ENCODE data around the gene PTRH2.

The PTRH2 gene

GRCh38 chr17:59699218-59699617, 8.0 kb downstream of the PTRH2 start:
- Mint-ChIP-seq H3K36me3 (ENCODE audit: low read depth) (peaks cover 80% of the 10 kb centered on the region), H3K4me1 (peaks cover 63% of the 10 kb centered on the region), H3K9me3 (no peaks in the 10 kb centered on the region), H3K4me3 (peak overlapping the region; percentile 19), H3K27ac (peak overlapping the region; percentile 44), H3K27me3 (no peaks in the 10 kb centered on the region)
- DNase-seq (no peak), ATAC-seq (no peak)

- Mint-ChIP-seq H3K4me1 (peaks cover 52% of the 10 kb centered on the region), H3K36me3 (ENCODE audit: low read depth) (peaks cover 75% of the 10 kb centered on the region), H3K9me3 (no peaks in the 10 kb centered on the region), H3K27me3 (no peaks in the 10 kb centered on the region), H3K27ac (peak overlapping the region; percentile 44), H3K4me3 (no peak overlapping the region)
- DNase-seq (no peak), ATAC-seq (no peak)
These were observed 9.1 kb downstream of the PTRH2 start for GRCh38 chr17:59698143-59698542.

GRCh38 chr17:59696682-59697277, 10.4 kb downstream of the PTRH2 start:
- H3K4me3 Mint-ChIP-seq: no peak overlapping the region
- peaks cover 46% of the 10 kb centered on the region for H3K4me1 Mint-ChIP-seq
- peaks cover 67% of the 10 kb centered on the region for H3K36me3 Mint-ChIP-seq (ENCODE audit: low read depth)

GRCh38 chr17:59695945-59696681, 11.1 kb downstream of the PTRH2 start:
- Mint-ChIP-seq H3K27ac (peak overlapping the region; percentile 27), H3K36me3 (ENCODE audit: low read depth) (peaks cover 70% of the 10 kb centered on the region), H3K27me3 (no peaks in the 10 kb centered on the region), H3K4me3 (no peak overlapping the region), H3K9me3 (no peaks in the 10 kb centered on the region), H3K4me1 (peaks cover 44% of the 10 kb centered on the region)
- DNase-seq (no peak), ATAC-seq (no peak)

More at GRCh38 chr17:59696682-59697277, 10.4 kb downstream of the PTRH2 start:
- Mint-ChIP-seq H3K27ac (peak overlapping the region; percentile 46), H3K27me3 (no peaks in the 10 kb centered on the region), H3K9me3 (no peaks in the 10 kb centered on the region)
- no peak for DNase-seq
- ATAC-seq: no peak

GRCh38 chr17:59694344-59694743, 12.9 kb downstream of the PTRH2 start:
- Mint-ChIP-seq H3K27me3 (no peaks in the 10 kb centered on the region), H3K27ac (peak overlapping the region; percentile 2), H3K9me3 (no peaks in the 10 kb centered on the region), H3K4me1 (peaks cover 28% of the 10 kb centered on the region), H3K36me3 (ENCODE audit: low read depth) (peaks cover 73% of the 10 kb centered on the region), H3K4me3 (no peak overlapping the region)
- DNase-seq (no peak), ATAC-seq (no peak)

GRCh38 chr17:59693582-59693981, 13.6 kb downstream of the PTRH2 start:
- no peak overlapping the region for H3K27ac Mint-ChIP-seq
- H3K4me3 Mint-ChIP-seq: no peak overlapping the region
- H3K9me3 Mint-ChIP-seq: no peaks in the 10 kb centered on the region
- no peak for DNase-seq
- H3K36me3 Mint-ChIP-seq (ENCODE audit: low read depth): peaks cover 70% of the 10 kb centered on the region
- no peak for ATAC-seq
- H3K4me1 Mint-ChIP-seq: peaks cover 21% of the 10 kb centered on the region
- H3K27me3 Mint-ChIP-seq: no peaks in the 10 kb centered on the region

GRCh38 chr17:59688496-59688895, 18.7 kb downstream of the PTRH2 start:
- peak overlapping the region; percentile 59 for H3K27ac Mint-ChIP-seq
- no peaks in the 10 kb centered on the region for H3K9me3 Mint-ChIP-seq
- no peaks in the 10 kb centered on the region for H3K27me3 Mint-ChIP-seq
- ATAC-seq (no peak), DNase-seq (no peak)
- no peak overlapping the region for H3K4me3 Mint-ChIP-seq
- H3K36me3 Mint-ChIP-seq (ENCODE audit: low read depth): peaks cover 60% of the 10 kb centered on the region
- H3K4me1 Mint-ChIP-seq: peaks cover 10% of the 10 kb centered on the region

GRCh38 chr17:59688008-59688407, 19.2 kb downstream of the PTRH2 start:
- no peaks in the 10 kb centered on the region for H3K9me3 Mint-ChIP-seq
- DNase-seq: no peak
- H3K27me3 Mint-ChIP-seq: no peaks in the 10 kb centered on the region
- H3K4me1 Mint-ChIP-seq: peaks cover 12% of the 10 kb centered on the region
- H3K27ac Mint-ChIP-seq: peak overlapping the region; percentile 59
- ATAC-seq: no peak
- peaks cover 65% of the 10 kb centered on the region for H3K36me3 Mint-ChIP-seq (ENCODE audit: low read depth)
- H3K4me3 Mint-ChIP-seq: no peak overlapping the region

GRCh38 chr17:59684967-59685366, 22.3 kb downstream of the PTRH2 start:
- ATAC-seq: no peak
- no peaks in the 10 kb centered on the region for H3K27me3 Mint-ChIP-seq
- H3K9me3 Mint-ChIP-seq: no peaks in the 10 kb centered on the region
- no peak for DNase-seq
- H3K27ac Mint-ChIP-seq: no peak overlapping the region
- H3K4me1 Mint-ChIP-seq: peaks cover 9% of the 10 kb centered on the region
- H3K4me3 Mint-ChIP-seq: no peak overlapping the region
- H3K36me3 Mint-ChIP-seq (ENCODE audit: low read depth): peaks cover 68% of the 10 kb centered on the region

- H3K4me1 Mint-ChIP-seq: peaks cover 9% of the 10 kb centered on the region
- no peak overlapping the region for H3K27ac Mint-ChIP-seq
- no peaks in the 10 kb centered on the region for H3K27me3 Mint-ChIP-seq
- H3K4me3 Mint-ChIP-seq: no peak overlapping the region
- no peak for DNase-seq
- no peak for ATAC-seq
- no peaks in the 10 kb centered on the region for H3K9me3 Mint-ChIP-seq
- peaks cover 67% of the 10 kb centered on the region for H3K36me3 Mint-ChIP-seq (ENCODE audit: low read depth)
These were observed 23.9 kb downstream of the PTRH2 start for GRCh38 chr17:59683283-59683682.

- no peak overlapping the region for H3K4me3 Mint-ChIP-seq
- no peaks in the 10 kb centered on the region for H3K27me3 Mint-ChIP-seq
- no peaks in the 10 kb centered on the region for H3K9me3 Mint-ChIP-seq
- DNase-seq (no peak), ATAC-seq (no peak)
- peaks cover 2% of the 10 kb centered on the region for H3K4me1 Mint-ChIP-seq
- H3K27ac Mint-ChIP-seq: no peak overlapping the region
- peaks cover 65% of the 10 kb centered on the region for H3K36me3 Mint-ChIP-seq (ENCODE audit: low read depth)
These were observed 26.9 kb downstream of the PTRH2 start for GRCh38 chr17:59680314-59680713.

- no peak for DNase-seq
- Mint-ChIP-seq H3K4me3 (no peak overlapping the region), H3K36me3 (ENCODE audit: low read depth) (peaks cover 59% of the 10 kb centered on the region), H3K27ac (no peak overlapping the region), H3K9me3 (no peaks in the 10 kb centered on the region), H3K27me3 (no peaks in the 10 kb centered on the region), H3K4me1 (peaks cover 2% of the 10 kb centered on the region)
- ATAC-seq: no peak
These were observed 28.3 kb downstream of the PTRH2 start for GRCh38 chr17:59678918-59679317.

- no peak for ATAC-seq
- Mint-ChIP-seq H3K36me3 (ENCODE audit: low read depth) (peaks cover 47% of the 10 kb centered on the region), H3K4me1 (peaks cover under 1% of the 10 kb centered on the region), H3K27ac (no peak overlapping the region), H3K9me3 (no peaks in the 10 kb centered on the region), H3K4me3 (no peak overlapping the region), H3K27me3 (no peaks in the 10 kb centered on the region)
- DNase-seq: no peak
These were observed 30.5 kb downstream of the PTRH2 start for GRCh38 chr17:59676716-59677115.

GRCh38 chr17:59675231-59675630, 32.0 kb downstream of the PTRH2 start:
- H3K27me3 Mint-ChIP-seq: no peaks in the 10 kb centered on the region
- H3K4me1 Mint-ChIP-seq: peaks cover 12% of the 10 kb centered on the region
- DNase-seq: no peak
- ATAC-seq: no peak
- peak overlapping the region; percentile 33 for H3K27ac Mint-ChIP-seq
- H3K36me3 Mint-ChIP-seq (ENCODE audit: low read depth): peaks cover 41% of the 10 kb centered on the region
- no peak overlapping the region for H3K4me3 Mint-ChIP-seq
- no peaks in the 10 kb centered on the region for H3K9me3 Mint-ChIP-seq

GRCh38 chr17:59671386-59671785, 35.8 kb downstream of the PTRH2 start:
- peaks cover 43% of the 10 kb centered on the region for H3K36me3 Mint-ChIP-seq (ENCODE audit: low read depth)
- H3K9me3 Mint-ChIP-seq: no peaks in the 10 kb centered on the region
- no peak for DNase-seq
- ATAC-seq: no peak
- H3K4me3 Mint-ChIP-seq: no peak overlapping the region
- H3K27ac Mint-ChIP-seq: peak overlapping the region; percentile 5
- H3K4me1 Mint-ChIP-seq: peaks cover 34% of the 10 kb centered on the region
- H3K27me3 Mint-ChIP-seq: no peaks in the 10 kb centered on the region
